ENCODE measurements around the gene HMCES.

GRCh38 chr3:129313415-129313664 lies 34.7 kb downstream of the HMCES start:
- TF ChIP-seq PATZ1 (CRISPR knock-in tag; IDR thresholded peaks at IDR 0.05; ENCODE audit: borderline replicate concordance) = no peak
- no peak for TF ChIP-seq CREB5 (CRISPR knock-in tag; IDR thresholded peaks at IDR 0.05; ENCODE audit: low read depth)
- no peak for TF ChIP-seq TCF4 (CRISPR knock-in tag; IDR thresholded peaks at IDR 0.05; ENCODE audit: borderline replicate concordance)
- no peak for TF ChIP-seq OSR1 (CRISPR knock-in tag; IDR thresholded peaks at IDR 0.05)
- TF ChIP-seq CSRNP3 (CRISPR knock-in tag; IDR thresholded peaks at IDR 0.05) = no peak
- TF ChIP-seq ZFP30 (CRISPR knock-in tag; IDR thresholded peaks at IDR 0.05) = no peak
- no peak for TF ChIP-seq ZNF70 (CRISPR knock-in tag; IDR thresholded peaks at IDR 0.05)
- no peak for TF ChIP-seq PPARA (CRISPR knock-in tag; IDR thresholded peaks at IDR 0.05; ENCODE audit: borderline replicate concordance)
- no peak for TF ChIP-seq ZFP3 (CRISPR knock-in tag; IDR thresholded peaks at IDR 0.05)

Measured in SK-N-SH treated with all-trans-retinoic acid at 6 μM for 48 hours (cell line).